Osteoblast (primary cell): ENCODE results near the gene TRNP1. TPM values are rescaled to one million over a fixed set of nuclear protein-coding genes. Genes with fewer than 3 reads are reported as not detected.

Source experiments
- DNase-seq: peaks from one replicate; pipeline ENCODE4 v3.0.0; 2011; ENCODE audit warnings: low spot score, mixed read lengths; ENCODE audit not compliant: insufficient read length; ENCODE audit errors: missing footprints
- H2AFZ ChIP-seq: 2 replicates; pipeline ENCODE4 v1.6.0; 2011; ENCODE audit warnings: mild to moderate bottlenecking, low read length
- H3K27ac ChIP-seq: 2 replicates; pipeline ENCODE4 v1.5.1; 2011; ENCODE audit warnings: mild to moderate bottlenecking, low read depth, low read length, moderate library complexity
- H3K27me3 ChIP-seq: 2 replicates; pipeline ENCODE4 v1.6.0; 2012; ENCODE audit warnings: mild to moderate bottlenecking, control low read depth, inconsistent platforms, low read length, moderate library complexity; ENCODE audit not compliant: insufficient read depth
- H3K36me3 ChIP-seq: 2 replicates; pipeline ENCODE4 v1.5.1; 2011; ENCODE audit warnings: mild to moderate bottlenecking, low read length, control low read depth, moderate library complexity; ENCODE audit not compliant: insufficient read depth
- H3K4me1 ChIP-seq: 2 replicates; pipeline ENCODE4 v1.5.1; 2011; ENCODE audit warnings: mild to moderate bottlenecking, low read length, control low read depth, moderate library complexity; ENCODE audit not compliant: insufficient read depth
- H3K4me2 ChIP-seq: 2 replicates; pipeline ENCODE4 v1.6.0; 2011; ENCODE audit warnings: mild to moderate bottlenecking, low read length; ENCODE audit not compliant: insufficient read depth
- H3K4me3 ChIP-seq: fragments of 200-600 bp; sonication (generic); 3 replicates; pipeline ENCODE4 v1.5.1; 2012; ENCODE audit warnings: mild to moderate bottlenecking, low read length, inconsistent platforms; ENCODE audit not compliant: insufficient read depth
- H3K79me2 ChIP-seq: 2 replicates; pipeline ENCODE4 v1.6.0; 2012; ENCODE audit warnings: mild to moderate bottlenecking, low read length, control low read depth, inconsistent platforms; ENCODE audit not compliant: insufficient read depth
- H3K9me3 ChIP-seq: 2 replicates; pipeline ENCODE4 v1.5.1; 2011; ENCODE audit warnings: low read depth, low read length, control low read depth
- H4K20me1 ChIP-seq: 2 replicates; pipeline ENCODE4 v1.6.0; 2012; ENCODE audit warnings: mild to moderate bottlenecking, low read length, control low read depth; ENCODE audit not compliant: insufficient read depth
- CTCF ChIP-seq: IDR thresholded peaks from 2 replicates; pipeline ENCODE4 v1.5.1; 2011; ENCODE audit warnings: mild to moderate bottlenecking, low read depth, low read length, moderate library complexity; ENCODE audit errors: extremely low read depth
- total RNA-seq: library from RNA; depleted of rRNA; stranded (reverse); fragments of >200 nt; gene quantifications from 2 replicates; pipeline ENCODE4 v1.2.3, GENCODE V29; 2012

TRNP1 gene
- total RNA-seq, 1 donor = 6.5 TPM

- Histone ChIP-seq H2AFZ (no peak overlapping the region), H3K4me2 (no peak overlapping the region), H3K27ac (no peak overlapping the region), H3K36me3 (no peaks in the 10 kb centered on the region), H3K4me3 (no peak overlapping the region), H3K4me1 (no peaks in the 10 kb centered on the region), H4K20me1 (no peaks in the 10 kb centered on the region), H3K27me3 (peaks cover 16% of the 10 kb centered on the region), H3K9me3 (no peaks in the 10 kb centered on the region), H3K79me2 (no peaks in the 10 kb centered on the region)
- no peak for TF ChIP-seq CTCF
- DNase-seq = no peak
These were observed 21.1 kb upstream of the TRNP1 start for GRCh38 chr1:26972390-26972789.

DNA sequence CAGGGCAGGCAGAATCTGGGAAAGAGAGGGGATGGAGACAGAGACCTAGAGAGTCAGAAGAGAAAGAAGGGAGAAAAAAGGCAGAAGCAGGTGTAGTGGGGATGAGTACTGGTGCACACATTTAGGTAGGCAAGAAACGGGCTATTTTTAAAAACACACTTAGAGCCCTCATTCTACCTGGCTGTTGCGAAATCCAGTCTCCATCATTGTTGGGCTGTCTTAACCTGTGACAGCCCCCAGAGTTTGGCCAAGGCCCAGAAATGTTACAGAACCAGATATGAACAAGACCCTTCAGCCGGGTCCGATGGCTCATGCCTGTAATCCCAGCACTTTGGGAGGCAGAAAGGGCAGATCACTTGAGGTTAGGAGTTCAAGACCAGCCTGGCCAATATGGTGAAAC lies 20.7 kb upstream of the TRNP1 start:
- Histone ChIP-seq H2AFZ (no peak overlapping the region), H3K79me2 (no peaks in the 10 kb centered on the region), H3K27ac (no peak overlapping the region), H3K4me3 (no peak overlapping the region), H3K9me3 (no peaks in the 10 kb centered on the region), H3K36me3 (no peaks in the 10 kb centered on the region), H4K20me1 (no peaks in the 10 kb centered on the region), H3K4me1 (no peaks in the 10 kb centered on the region), H3K4me2 (no peak overlapping the region), H3K27me3 (peaks cover 16% of the 10 kb centered on the region)
- no peak for DNase-seq
- no peak for TF ChIP-seq CTCF

GRCh38 chr1:26976621-26977510 lies 16.6 kb upstream of the TRNP1 start:
- no peak overlapping the region for H3K4me3 ChIP-seq
- no peaks in the 10 kb centered on the region for H3K79me2 ChIP-seq
- no peaks in the 10 kb centered on the region for H3K4me1 ChIP-seq
- H3K4me2 ChIP-seq = no peak overlapping the region
- no peak overlapping the region for H3K27ac ChIP-seq
- H3K9me3 ChIP-seq = no peaks in the 10 kb centered on the region
- H4K20me1 ChIP-seq = no peaks in the 10 kb centered on the region
- no peaks in the 10 kb centered on the region for H3K36me3 ChIP-seq
- DNase-seq = no peak
- TF ChIP-seq CTCF = no peak
- H3K27me3 ChIP-seq = peaks cover 2% of the 10 kb centered on the region
- H2AFZ ChIP-seq = no peak overlapping the region

GRCh38 chr1:26978901-26979300 lies 14.6 kb upstream of the TRNP1 start:
- TF ChIP-seq CTCF = no peak
- H3K36me3 ChIP-seq = no peaks in the 10 kb centered on the region
- no peak overlapping the region for H3K27ac ChIP-seq
- H3K79me2 ChIP-seq = no peaks in the 10 kb centered on the region
- H3K4me3 ChIP-seq = no peak overlapping the region
- no peak overlapping the region for H3K4me2 ChIP-seq
- H3K4me1 ChIP-seq = no peaks in the 10 kb centered on the region
- H3K9me3 ChIP-seq = no peaks in the 10 kb centered on the region
- DNase-seq = peak; percentile 41
- H3K27me3 ChIP-seq = peaks cover 5% of the 10 kb centered on the region
- H4K20me1 ChIP-seq = no peaks in the 10 kb centered on the region
- no peak overlapping the region for H2AFZ ChIP-seq
